ENCODE data around the gene PRRT2.
A peak's percentile ranks its signal among the peaks of the same experiment; 100 is the strongest.

The PRRT2 gene

GRCh38 chr16:29816694-29817441, 4.9 kb downstream of the PRRT2 start:
- CTCF ChIA-PET: interaction anchor here (0.6 to 3.9 kb wide), 12 partner anchors 10 to 176 kb away, joined by 3 to 39 read pairs (median 4); partner anchors contain the start of gene MAZ
- TF ChIP-seq, protein P1, sequence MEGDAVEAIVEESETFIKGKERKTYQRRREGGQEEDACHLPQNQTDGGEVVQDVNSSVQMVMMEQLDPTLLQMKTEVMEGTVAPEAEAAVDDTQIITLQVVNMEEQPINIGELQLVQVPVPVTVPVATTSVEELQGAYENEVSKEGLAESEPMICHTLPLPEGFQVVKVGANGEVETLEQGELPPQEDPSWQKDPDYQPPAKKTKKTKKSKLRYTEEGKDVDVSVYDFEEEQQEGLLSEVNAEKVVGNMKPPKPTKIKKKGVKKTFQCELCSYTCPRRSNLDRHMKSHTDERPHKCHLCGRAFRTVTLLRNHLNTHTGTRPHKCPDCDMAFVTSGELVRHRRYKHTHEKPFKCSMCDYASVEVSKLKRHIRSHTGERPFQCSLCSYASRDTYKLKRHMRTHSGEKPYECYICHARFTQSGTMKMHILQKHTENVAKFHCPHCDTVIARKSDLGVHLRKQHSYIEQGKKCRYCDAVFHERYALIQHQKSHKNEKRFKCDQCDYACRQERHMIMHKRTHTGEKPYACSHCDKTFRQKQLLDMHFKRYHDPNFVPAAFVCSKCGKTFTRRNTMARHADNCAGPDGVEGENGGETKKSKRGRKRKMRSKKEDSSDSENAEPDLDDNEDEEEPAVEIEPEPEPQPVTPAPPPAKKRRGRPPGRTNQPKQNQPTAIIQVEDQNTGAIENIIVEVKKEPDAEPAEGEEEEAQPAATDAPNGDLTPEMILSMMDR (IDR thresholded peaks at IDR 0.05; ENCODE audit: control extremely low read depth, extremely low read depth, low read depth, missing control alignments): no peak
- POLR2A ChIA-PET: interaction anchor here (0.5 to 1.7 kb wide), 5 partner anchors 10 to 273 kb away, joined by 3 to 8 read pairs (median 4); partner anchors contain the start of gene TAOK2
- DNase-seq (ENCODE audit: extremely low spot score): peak; percentile 53

DNA sequence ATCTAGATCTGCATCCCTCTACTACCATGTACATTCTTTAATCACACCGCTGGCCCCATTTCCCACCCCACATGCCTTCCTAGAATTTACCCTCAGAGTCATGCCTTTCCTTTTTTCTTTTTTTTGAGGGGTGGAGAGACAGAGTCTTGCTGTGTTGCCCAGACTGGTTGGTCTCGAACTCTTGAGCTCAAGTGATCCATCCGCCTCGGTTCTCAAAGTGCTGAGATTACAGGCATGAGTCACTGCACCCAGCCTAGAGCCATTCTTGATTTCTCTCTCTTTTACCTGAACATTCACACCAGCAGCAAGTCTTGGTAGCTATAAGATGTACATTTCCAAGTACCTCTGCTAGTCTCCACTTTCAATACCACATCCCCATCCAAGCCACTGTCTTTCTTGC, 6.1 kb downstream of the PRRT2 start:
- ChIA-PET CTCF (interaction anchor here (1.0 to 11.3 kb wide), 7 partner anchors 11 to 118 kb away, joined by 3 to 93 read pairs (median 4); partner anchors contain the start of gene MAZ), POLR2A (interaction anchor here (0.6 kb wide), 1 partner anchor 250 kb away, joined by 4 read pairs; no protein-coding TSS in a partner anchor)
- TF ChIP-seq, protein P1 (IDR thresholded peaks at IDR 0.05; ENCODE audit: control extremely low read depth, extremely low read depth, low read depth, missing control alignments): no peak
- no peak for DNase-seq (ENCODE audit: extremely low spot score)

DNA sequence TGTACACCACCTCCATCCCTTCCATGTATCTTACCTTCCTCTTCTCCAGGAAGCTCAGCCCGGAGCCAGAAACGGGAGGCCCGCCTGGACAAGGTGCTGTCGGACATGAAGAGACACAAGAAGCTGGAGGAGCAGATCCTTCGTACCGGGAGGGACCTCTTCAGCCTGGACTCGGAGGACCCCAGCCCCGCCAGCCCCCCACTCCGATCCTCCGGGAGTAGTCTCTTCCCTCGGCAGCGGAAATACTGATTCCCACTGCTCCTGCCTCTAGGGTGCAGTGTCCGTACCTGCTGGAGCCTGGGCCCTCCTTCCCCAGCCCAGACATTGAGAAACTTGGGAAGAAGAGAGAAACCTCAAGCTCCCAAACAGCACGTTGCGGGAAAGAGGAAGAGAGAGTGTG, 7.5 kb downstream of the PRRT2 start:
- no peak for DNase-seq (ENCODE audit: extremely low spot score)
- CTCF ChIA-PET: interaction anchor here (2.0 to 11.3 kb wide), 6 partner anchors 10 to 34 kb away, joined by 4 to 93 read pairs (median 9); partner anchors contain the start of gene MAZ
- TF ChIP-seq, protein P1 (IDR thresholded peaks at IDR 0.05; ENCODE audit: control extremely low read depth, extremely low read depth, low read depth, missing control alignments): no peak
- POLR2A ChIA-PET: interaction anchor here (0.6 kb wide), 1 partner anchor 169 kb away, joined by 7 read pairs; no protein-coding TSS in a partner anchor

GRCh38 chr16:29820271-29820701, 8.3 kb downstream of the PRRT2 start, which contains the start of gene MVP:
TSS of gene MVP (plus strand) at chr16:29820462. CDS start at chr16:29830550, 10,088 bp downstream.
- TF ChIP-seq, protein P1 (IDR thresholded peaks at IDR 0.05; ENCODE audit: control extremely low read depth, extremely low read depth, low read depth, missing control alignments): no peak
- ChIA-PET POLR2A (interaction anchor here (0.8 kb wide), 1 partner anchor 10 kb away, joined by 5 read pairs; no protein-coding TSS in a partner anchor), CTCF (interaction anchor here (0.9 to 11.3 kb wide), 7 partner anchors 9 to 159 kb away, joined by 3 to 93 read pairs (median 8); partner anchors contain the start of gene KIF22)

DNA sequence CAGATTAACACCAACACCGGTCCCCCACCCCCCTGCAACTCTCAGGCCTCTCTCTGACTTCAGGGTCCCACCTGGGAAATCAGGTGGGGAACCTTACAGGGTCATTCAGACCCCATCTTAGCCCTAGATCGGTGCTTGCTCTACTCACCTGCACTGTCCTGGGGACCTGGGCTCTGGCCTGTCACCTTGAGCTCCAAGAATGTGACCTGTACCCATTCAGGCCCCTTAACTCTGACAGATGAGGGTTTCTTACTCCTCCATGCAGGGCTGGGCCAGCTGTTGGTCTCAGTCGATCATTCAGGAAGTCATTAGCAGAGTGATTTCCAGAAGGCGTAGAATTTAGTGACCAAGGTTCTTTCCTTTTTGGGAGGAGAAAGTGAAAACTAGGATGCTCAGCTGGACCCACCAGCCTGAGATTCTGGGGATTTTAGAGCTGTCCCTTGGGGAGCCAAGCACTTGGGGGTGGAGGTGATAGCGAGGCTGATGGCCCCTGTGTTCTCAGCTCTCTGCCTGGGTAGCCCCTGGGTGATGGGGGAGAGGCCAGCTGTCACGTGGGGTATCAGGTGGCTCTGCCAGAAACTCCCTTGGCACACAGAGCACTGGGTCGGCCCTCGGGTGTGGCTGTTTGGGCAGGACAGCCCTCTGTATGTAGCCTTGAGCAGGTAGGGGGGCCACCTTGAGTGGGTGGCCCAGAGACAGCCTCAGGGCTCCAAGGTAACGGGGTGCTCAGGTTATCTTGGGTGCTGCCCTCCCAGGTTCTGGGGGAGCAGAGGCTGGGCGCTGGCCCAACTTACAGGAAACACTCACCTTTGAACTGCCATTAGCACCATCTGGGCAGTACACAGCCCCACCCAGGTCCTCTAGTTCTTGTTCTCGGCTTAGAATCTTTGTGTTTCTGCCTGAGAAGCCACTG, 9.0 kb downstream of the PRRT2 start:
- DNase-seq (ENCODE audit: extremely low spot score): peak; percentile 72
- TF ChIP-seq, protein P1 (IDR thresholded peaks at IDR 0.05; ENCODE audit: control extremely low read depth, extremely low read depth, low read depth, missing control alignments): no peak
- ChIA-PET CTCF (interaction anchor here (0.9 to 11.3 kb wide), 9 partner anchors 8 to 158 kb away, joined by 3 to 93 read pairs (median 4); partner anchors contain the start of gene KIF22), POLR2A (interaction anchor here (0.8 kb wide), 1 partner anchor 10 kb away, joined by 5 read pairs; no protein-coding TSS in a partner anchor)

More at GRCh38 chr16:29820271-29820701, 8.3 kb downstream of the PRRT2 start, which contains the start of gene MVP:
- DNase-seq (ENCODE audit: extremely low spot score): peak; percentile 72
